ENCODE data around the gene ALDH16A1.

The ALDH16A1 gene

GRCh38 chr19:49453013-49453756, at the start of gene ALDH16A1:
ALDH16A1 (plus strand) TSS chr19:49453225; CDS start chr19:49453332, 107 bp downstream.
- DNase-seq (ENCODE audit: low spot score): peak; percentile 97

- no peak for DNase-seq (ENCODE audit: low spot score)
Observed at GRCh38 chr19:49403404-49404187, 49.4 kb upstream of the ALDH16A1 start.

- no peak for DNase-seq (ENCODE audit: low spot score)
Observed at GRCh38 chr19:49407079-49407478, 45.9 kb upstream of the ALDH16A1 start.

DNA sequence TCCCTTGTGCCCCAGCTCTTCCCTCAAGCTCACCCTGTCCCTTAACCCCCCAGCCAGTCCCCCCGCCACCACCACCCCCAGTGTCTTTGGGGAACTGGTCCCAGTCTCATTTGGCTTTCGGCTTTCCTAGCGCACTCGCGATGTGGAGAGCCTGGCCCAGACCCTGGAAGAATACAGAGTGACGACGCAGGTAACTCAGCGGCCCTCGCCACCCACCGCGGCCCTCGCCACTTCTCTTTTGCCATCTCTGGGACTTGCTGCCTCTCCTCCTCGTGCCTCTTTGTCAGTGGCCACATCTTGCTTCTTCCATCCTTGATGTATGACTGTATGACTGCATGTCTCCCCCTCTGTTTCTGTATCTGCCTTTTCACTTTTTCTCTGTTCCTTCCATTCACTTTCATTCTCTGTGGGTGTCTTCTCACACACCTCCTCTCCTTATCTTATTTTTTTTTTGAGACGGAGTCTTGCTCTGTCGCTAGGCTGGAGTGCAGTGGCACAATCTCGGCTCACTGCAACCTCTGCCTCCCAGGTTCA, 45.5 kb upstream of the ALDH16A1 start:
- DNase-seq (ENCODE audit: low spot score): no peak

DNA sequence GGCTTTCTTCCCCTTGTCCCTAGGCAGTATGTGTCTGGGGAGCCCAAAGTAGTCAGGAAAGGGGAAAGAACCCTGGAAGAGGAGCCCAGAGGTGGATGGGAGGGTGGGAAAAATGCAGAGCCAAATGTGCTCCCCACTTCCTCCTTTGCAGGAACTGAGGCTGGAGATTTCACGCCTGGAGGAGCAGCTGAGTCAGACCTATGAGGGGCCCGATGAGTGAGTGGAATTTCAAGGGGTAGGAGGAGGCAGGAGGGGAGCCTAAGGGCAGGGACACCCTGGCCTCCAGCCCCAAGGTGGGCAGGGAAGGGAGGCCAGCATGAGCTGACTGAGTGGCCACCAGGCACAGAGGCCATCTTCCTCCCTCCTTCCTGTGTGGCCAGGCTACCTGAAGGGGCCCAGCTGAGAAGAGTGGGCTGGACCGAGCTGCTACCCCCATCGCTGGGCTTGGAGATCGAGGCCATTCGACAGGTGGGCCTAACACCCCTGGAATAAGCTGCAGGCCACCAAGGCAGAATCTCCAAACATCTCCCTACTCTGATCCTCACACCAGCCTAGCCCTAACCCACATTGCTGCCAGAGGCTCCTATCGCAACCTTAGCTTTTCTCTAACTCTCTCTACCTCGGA, 44.1 kb upstream of the ALDH16A1 start:
- DNase-seq (ENCODE audit: low spot score): no peak

DNA sequence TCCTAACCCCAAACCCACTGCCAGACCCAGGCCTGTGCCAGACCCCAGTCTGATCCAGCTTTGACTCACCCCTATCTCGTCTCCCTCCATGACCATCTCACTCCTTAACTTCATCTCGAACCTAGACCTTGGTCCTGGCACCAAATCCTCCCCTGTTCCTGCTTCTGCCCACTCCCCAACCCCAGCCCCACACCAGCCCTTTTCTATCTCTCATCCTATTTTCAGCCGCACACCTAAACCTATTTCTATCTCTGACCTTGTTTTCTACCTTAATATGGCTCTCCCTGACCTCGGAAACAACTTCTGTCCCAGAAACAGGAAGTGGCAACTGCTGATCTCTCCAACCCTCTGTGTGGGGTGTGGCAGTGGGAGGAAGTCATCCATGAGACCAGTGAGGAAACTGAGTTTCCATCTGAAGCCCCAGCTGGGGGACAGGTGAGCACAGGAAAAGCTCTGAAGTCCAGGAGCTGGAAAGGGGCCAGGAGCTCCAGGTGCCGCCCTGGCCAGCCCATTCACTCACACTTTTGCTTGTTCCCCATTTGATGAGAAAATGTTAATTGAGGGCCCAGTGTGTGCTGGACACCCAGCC, 43.5 kb upstream of the ALDH16A1 start:
- peak; percentile 33 for DNase-seq (ENCODE audit: low spot score)

GRCh38 chr19:49411681-49412326, 41.2 kb upstream of the ALDH16A1 start:
- no peak for DNase-seq (ENCODE audit: low spot score)

DNA sequence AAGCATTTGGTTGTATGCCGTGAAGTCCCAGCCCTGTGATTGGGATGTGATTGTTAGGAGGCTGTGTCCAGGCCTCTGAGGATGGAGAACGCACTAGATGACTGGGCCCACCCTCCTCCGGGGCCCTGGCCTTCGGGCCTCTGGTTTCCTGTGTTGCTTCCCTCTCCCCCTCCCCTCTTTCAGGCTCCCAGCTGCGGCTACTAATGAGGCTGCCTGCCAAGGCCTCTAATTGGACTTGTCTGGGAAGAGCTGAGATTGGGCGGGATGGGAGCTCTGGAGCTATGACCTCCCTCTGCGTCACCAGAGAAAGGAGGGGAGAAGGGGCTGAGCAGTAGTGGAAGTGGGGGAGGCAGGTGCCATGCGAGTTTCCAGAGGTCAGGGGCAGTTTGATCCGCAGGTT, 39.7 kb upstream of the ALDH16A1 start:
- no peak for DNase-seq (ENCODE audit: low spot score)

DNA sequence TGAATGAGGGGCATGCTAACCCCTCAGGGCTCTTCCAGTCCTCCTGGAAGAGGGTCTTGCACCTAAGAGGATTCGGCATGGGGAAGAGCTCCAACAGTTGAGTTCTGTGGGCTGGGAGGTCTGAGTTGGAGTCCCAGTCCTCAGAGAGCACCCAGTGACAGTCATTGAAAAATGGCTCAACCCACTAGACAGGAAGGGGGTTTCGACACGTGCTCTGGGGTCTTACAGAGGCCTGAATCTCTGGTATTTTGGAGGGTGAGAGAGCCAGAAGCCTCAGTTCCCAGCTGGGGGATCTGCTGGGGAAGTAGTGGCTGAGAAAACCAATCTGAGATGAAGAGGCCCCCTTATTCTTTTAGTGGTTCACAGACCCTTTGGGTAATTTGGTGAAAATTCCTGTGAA, 38.8 kb upstream of the ALDH16A1 start:
- DNase-seq (ENCODE audit: low spot score): no peak

DNA sequence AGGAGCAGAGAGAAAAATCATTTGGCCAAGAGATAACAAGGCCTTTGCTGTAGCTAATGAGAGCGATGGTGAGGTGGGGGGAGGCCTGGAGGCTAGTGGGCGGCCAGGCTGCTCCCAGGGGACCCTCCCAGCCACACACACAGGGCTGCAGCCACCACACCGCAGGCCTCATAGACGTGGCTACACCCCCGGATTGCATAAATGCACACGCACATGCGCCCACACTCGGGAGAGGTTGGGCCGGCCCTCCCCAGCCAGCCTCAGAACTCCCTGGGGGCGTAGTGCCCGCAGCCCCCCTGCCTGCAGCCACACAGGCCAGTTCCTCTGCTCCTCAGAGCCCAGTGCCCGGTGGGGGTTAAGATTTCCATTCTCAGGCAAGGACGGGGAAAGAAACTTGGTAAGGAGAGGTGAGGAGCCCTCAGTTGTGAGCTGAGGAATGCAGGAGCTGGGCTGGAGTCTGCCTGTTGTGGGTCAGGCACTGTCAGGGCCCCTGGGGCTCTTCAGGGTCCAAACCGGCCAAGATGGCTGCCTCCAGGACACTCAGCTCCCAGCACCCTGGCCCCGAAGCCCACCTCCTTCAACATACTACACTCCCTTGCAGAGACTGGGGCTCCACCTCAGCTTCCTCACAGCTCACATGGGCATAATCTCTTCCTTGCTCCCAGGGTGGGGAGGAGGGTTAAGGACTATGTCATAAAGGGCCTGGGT, 37.8 kb upstream of the ALDH16A1 start:
- no peak for DNase-seq (ENCODE audit: low spot score)

- no peak for DNase-seq (ENCODE audit: low spot score)
Observed at GRCh38 chr19:49415810-49416200, 37.2 kb upstream of the ALDH16A1 start.

DNA sequence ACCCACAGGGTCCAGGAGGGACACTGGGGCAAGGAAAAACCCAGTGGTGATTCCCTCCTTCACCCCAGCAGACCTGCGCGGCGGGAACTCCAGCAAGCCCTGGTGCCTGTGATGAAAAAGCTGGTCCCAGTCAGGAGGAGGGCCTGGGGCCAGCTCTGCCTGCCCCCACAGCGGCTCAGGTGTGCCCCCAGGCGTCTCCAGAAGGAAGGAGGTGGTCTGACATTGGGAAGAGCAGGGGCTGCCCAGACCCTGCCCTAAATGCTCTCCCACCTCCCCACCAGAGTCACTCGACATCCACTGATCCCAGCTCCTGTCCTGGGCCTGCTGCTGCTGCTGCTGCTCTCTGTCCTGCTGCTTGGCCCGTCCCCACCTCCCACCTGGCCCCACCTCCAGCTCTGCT, 35.9 kb upstream of the ALDH16A1 start:
- DNase-seq (ENCODE audit: low spot score): no peak

- DNase-seq (ENCODE audit: low spot score): no peak
Observed at GRCh38 chr19:49418511-49418910, 34.5 kb upstream of the ALDH16A1 start.

- DNase-seq (ENCODE audit: low spot score): no peak
Observed at GRCh38 chr19:49419173-49419572, 33.9 kb upstream of the ALDH16A1 start.

DNA sequence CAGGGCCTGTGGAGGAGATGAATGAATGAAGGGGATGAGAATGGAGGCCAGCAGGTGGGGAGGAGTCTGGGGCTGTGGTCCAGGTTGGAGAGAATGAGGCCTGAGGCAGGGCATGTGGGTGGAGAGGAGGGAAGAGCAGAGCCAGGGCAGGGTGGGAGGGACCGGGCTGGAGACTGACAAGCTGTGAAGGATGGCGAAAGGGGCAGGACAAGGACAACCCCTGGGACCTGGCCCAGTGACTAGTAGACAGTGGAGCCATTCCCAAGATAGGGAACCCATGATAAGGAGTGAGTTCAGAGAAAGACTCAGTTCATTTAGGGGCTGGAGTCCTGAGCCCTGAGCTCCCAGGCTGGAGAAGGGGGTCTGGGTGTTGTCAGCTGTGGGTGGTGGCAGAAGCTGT, 32.8 kb upstream of the ALDH16A1 start:
- no peak for DNase-seq (ENCODE audit: low spot score)

DNA sequence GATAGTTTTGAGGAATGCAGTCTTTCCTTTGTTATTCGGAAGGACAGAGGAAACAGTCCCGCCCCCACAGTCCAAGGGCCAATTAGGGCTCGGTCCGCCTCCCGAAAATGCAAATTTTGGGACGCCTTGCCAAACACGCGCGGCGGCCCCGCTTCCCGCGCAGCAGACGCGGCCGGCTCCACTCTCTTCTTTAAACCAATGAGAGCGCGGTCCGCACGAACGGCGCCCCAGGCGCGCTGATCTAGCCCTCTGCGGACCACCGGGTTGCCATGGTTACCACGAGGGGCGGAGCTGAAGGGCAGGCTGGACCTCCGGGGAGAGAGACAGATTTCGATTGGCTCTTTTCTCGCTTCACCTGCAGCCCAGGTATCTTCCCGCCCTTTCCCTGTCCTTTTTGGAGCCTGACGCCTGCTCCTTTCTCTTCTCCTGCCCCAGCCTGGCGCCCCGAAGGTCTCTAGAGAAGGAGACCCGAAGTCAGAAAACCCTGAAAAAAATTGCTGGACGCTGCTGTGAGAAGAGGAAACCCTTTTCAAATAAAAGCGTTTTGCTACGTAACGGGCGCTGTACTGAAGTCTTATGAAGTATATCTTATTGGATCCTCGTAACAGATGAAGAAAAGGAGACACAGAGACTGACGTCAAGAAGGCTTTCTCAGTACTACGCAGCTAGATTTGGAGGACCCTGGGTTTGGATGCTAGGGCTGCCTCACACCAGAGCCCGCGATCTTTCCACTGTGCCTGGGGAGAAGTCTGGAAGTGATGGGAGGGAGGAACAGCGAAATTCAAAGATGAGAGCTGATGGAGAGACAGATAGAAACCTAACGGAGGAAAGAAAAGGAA, 31.8 kb upstream of the ALDH16A1 start:
- peak; percentile 28 for DNase-seq (ENCODE audit: low spot score)

- DNase-seq (ENCODE audit: low spot score): no peak
Observed at GRCh38 chr19:49421878-49422202, 31.2 kb upstream of the ALDH16A1 start.

- peak; percentile 38 for DNase-seq (ENCODE audit: low spot score)
Observed at GRCh38 chr19:49422407-49423070, 30.5 kb upstream of the ALDH16A1 start.

DNA sequence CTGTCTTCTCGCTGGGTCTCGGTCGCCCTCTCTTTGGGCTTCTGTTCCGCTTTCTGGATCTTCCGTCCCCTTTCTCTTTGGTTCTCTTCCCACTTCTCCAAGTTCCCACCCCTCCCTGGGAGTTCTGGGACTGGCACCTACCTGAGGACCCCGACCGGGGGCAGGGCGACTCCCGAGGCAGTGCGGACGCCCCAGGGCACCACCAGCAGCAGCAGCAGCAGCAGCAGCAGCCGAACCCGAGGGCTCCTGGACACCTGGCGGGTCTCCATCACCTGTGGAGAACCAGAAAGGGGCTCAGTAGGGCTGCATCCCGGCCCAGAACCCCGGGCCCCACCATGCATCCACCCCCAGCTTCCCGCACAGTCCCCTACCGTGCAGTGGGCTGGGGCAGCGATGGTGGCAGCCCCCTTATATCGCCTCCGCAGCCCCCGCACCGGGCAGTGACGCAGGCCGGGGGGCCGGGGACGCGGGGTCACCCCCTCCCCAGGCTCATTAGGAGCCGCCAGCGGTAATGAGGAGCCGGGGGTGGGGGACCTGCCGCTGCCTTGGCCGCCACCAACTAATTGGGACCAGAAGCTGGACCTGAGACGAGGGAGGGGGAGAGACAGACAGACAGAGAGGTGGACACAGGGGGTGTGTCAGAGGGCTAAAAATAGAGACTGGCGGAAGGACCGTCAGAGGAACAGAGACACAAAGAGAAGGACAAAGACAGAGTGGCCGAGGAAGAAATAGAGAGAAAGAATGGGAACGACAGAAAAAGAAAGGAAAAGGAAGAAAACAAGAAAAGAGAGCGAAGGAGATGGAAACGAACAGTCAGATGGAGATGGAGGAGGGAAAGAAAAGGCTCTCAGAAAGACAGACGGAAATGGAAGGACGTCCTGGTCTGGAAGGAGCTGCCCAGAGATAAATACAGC, 29.7 kb upstream of the ALDH16A1 start, which contains the start of gene PTH2:
TSS of gene PTH2 (minus strand) at position 371 of the 914 bp plus-strand sequence. CDS start at position 269, 102 bp downstream.
- DNase-seq (ENCODE audit: low spot score): no peak

All from CD4-positive, alpha-beta T cell treated with Interleukin-15 for 4 hours (primary cell).